ENCODE measurements around the gene USP44. TPM values are rescaled to one million over a fixed set of nuclear protein-coding genes. Genes with fewer than 3 reads are reported as not detected.

USP44 gene
- total and polyA plus RNA-seq, 2 donors (not counting 3 experiments of a cell fraction or from before 2014, with no cell fraction given): 0.91 to 3.1 TPM

- Histone ChIP-seq H3K9ac (replicated peaks; ENCODE audit: extremely low read depth, insufficient read depth, low read length) (no peak overlapping the region), H3K4me1 (ENCODE audit: control insufficient read depth, extremely low read depth, insufficient read depth, low read length) (no peaks in the 10 kb centered on the region), H3K27me3 (ENCODE audit: control insufficient read depth in 2 of 2, insufficient read depth in 2 of 2, low read length in 2 of 2) (peaks cover 0 to 2% of the 10 kb centered on the region in 2 experiments), H3K9me3 (replicated peaks; ENCODE audit: control insufficient read depth, insufficient read depth, low read length) (no peaks in the 10 kb centered on the region), H2AFZ (ENCODE audit: low read depth, low read length) (no peak overlapping the region), H3K36me3 (ENCODE audit: control insufficient read depth in 2 of 2, extremely low read depth in 1 of 2, insufficient read depth in 2 of 2, low read length in 2 of 2) (no peaks in the 10 kb centered on the region), H3K79me2 (ENCODE audit: control insufficient read depth, insufficient read depth, low read length) (no peaks in the 10 kb centered on the region), H3K9me1 (replicated peaks; ENCODE audit: control insufficient read depth, extremely low read depth, insufficient read depth, low read length) (no peaks in the 10 kb centered on the region), H3K27ac (ENCODE audit: insufficient read depth, low read depth, low read length) (no peak overlapping the region), H4K20me1 (replicated peaks; ENCODE audit: control insufficient read depth, extremely low read depth, insufficient read depth, low read length) (no peaks in the 10 kb centered on the region), H3K4me3 (replicated peaks in 1 of 3; ENCODE audit: insufficient read depth in 1 of 3, low read depth in 1 of 3, low read length in 3 of 3) (no peak overlapping the region), H3K4me2 (ENCODE audit: insufficient read depth, low read length) (no peak overlapping the region)
- dilution Hi-C loops (cut with MboI; ENCODE audit: extremely low pct_ligation_motif_present, low sequenced_read_pairs) (no loop called here), intact Hi-C loops (cut with micrococcal nuclease) (no loop called here)
- FAIRE-seq: no peak
- CTCF ChIA-PET: interaction anchor here (0.8 to 2.1 kb wide), 2 partner anchors 17 to 23 kb away, joined by 4 to 10 read pairs; no protein-coding TSS in a partner anchor
- no TSS peak for BruUV-seq (replicated peaks)
- TF ChIP-seq MAX (IDR thresholded peaks at IDR 0.05; ENCODE audit: insufficient read depth, insufficient read length) (no peak), MYC (IDR thresholded peaks at IDR 0.05; ENCODE audit: low read depth, low read length) (no peak), CTCF (IDR thresholded peaks at IDR 0.05; ENCODE audit: extremely low read depth in 1 of 2, insufficient read depth in 1 of 2, low read depth in 1 of 2, low read length in 2 of 2) (no peak), POLR2A (IDR thresholded peaks at IDR 0.05; ENCODE audit: low read depth, low read length) (no peak), GATA2 (IDR thresholded peaks at IDR 0.05; ENCODE audit: insufficient read depth, insufficient read length, low read depth, low read length) (no peak), EZH2 (IDR thresholded peaks at IDR 0.05; ENCODE audit: borderline replicate concordance, low read depth, low read length, severe bottlenecking) (no peak), JUN (IDR thresholded peaks at IDR 0.05; ENCODE audit: borderline replicate concordance, insufficient read depth, insufficient read length, low read depth) (no peak), POLR2AphosphoS5 (IDR thresholded peaks at IDR 0.05; ENCODE audit: insufficient read depth, low read depth, low read length) (no peak), FOS (IDR thresholded peaks at IDR 0.05; ENCODE audit: borderline replicate concordance, insufficient read depth, low read length) (no peak)
- DNase-seq (ENCODE audit: low read depth, low spot score): no peak
- POLR2A ChIA-PET: no interaction called here
Observed at GRCh38 chr12:95557625-95558024, 6.3 kb upstream of the USP44 start.

Measured in endothelial cell of umbilical vein (primary cell).